GM19043 (cell line): ENCODE results near the gene NAA10.

Source experiments
- ATAC-seq: cut with Tn5 transposase; IDR thresholded peaks from one replicate; pipeline ENCODE4 v1.9.1; 2021; ENCODE audit warnings: low read depth; ENCODE audit not compliant: unreplicated experiment

Gene NAA10

DNA sequence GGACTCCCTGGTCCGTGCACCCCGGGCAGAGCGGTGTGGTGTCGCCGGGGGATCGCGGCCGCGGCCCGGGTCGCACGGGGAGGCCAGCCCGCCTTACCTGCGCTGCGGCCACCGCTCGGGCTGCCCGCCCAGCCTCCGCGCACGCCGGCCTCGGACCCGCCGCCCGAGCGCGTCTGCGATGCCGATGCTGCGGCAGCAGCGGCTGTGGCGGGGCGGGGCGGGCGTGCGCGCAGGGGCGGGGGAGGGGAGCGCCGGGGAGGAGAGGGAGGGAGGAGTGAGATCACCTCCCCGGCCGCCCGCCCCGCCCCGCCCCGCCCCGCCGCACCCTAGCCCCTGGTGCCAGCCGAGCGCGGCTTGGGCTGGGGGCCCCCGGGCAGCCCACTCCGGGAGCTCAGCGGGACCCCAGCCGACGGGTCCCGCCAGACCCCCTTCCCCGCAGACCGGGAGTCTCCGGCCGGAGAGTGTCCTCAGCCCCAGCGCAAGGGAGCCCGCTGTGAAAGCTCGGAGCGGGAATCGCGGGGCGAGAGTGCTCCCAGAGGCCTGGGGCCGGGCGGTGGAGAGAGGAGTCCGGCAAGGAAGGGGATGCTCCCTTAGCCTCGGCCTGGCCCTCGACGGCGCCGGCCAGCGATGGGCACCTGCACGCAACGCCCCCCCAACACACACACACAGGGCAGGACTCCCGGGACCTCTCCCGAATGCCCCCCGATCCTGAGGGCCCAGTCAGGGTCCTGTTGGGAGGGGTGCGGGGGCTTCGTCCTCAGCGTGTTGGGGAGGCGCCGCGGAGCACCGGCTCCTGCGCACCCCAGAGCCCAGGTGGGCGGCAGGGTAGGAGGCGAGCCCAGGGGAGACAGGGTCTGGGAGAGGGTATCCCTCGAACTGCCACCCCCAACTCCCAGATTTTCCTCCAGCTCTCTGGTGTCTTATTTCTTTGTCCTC is 48.6 kb downstream of the NAA10 start, which contains the start of gene L1CAM:
TSS of gene L1CAM (minus strand) at position 206 of the 936 bp plus-strand sequence. CDS start 10,337 bp downstream, outside the sequence.
- no peak for ATAC-seq

DNA sequence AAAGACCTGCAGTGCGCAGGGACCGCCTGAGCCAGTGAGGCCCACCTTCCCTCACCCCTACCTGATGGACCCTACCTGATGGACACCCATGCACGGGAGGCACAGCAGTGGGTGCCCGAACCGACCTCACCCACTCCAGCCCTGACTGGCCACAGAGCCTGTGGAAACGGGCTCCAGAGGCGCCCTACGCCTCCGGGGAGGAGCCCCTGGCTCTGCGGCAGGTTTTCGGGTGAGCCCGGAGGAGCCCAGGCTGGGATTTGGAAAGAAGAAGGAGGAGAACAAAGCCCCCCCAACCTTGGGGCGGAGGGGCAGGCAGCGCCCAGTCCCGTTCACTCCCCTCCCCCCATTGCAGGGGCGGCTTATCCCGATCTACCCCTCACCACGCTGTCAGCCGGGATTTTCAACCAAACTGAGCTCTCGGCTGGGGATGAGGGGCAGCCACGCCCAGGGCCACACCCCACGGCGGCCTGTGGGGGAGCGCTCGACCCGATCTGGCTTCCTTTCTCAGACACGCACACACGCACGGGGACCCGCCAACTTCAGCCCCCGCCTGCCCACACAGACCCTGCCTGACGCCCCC is 49.5 kb downstream of the NAA10 start:
- ATAC-seq = no peak

DNA sequence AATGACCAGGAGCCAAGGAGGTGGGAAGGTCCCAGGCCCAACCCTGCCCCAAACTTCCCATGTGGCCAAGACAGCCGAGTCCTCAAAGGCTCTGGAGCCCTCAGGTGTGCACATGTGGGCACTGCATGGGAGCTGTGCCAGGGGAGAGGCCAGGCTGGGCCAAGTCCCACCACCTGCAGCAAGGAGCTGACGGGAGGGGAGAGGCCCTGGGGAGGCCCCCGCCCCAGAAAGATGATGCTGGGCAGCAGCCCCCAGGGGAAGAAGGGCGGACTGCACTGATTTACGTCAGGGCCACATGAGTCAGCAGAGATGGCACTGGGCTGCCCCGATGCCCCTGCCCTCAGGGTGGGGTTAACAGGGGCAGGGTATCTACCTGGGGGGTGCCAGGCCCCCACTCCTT is 50.2 kb downstream of the NAA10 start:
- ATAC-seq = no peak

DNA sequence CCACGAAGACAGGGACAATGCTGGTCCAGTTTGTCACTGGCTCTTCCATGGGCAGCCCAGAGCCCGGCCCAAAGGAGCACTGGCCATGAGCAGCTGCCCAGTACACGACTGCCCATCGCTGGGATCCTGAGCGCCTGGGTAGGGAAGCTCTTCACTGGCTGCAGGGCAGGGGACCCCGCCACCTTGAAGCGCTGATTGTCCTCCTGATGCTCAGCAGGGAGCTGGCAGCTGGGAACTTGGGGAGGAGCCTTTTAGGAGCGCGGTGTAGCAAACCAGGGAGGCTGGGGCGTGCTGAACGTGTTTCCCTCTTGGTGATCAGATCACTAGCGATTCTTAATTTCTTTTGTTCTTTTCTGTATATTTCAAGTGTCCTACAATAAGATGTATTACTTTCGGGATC is 50.7 kb downstream of the NAA10 start:
- ATAC-seq = no peak

DNA sequence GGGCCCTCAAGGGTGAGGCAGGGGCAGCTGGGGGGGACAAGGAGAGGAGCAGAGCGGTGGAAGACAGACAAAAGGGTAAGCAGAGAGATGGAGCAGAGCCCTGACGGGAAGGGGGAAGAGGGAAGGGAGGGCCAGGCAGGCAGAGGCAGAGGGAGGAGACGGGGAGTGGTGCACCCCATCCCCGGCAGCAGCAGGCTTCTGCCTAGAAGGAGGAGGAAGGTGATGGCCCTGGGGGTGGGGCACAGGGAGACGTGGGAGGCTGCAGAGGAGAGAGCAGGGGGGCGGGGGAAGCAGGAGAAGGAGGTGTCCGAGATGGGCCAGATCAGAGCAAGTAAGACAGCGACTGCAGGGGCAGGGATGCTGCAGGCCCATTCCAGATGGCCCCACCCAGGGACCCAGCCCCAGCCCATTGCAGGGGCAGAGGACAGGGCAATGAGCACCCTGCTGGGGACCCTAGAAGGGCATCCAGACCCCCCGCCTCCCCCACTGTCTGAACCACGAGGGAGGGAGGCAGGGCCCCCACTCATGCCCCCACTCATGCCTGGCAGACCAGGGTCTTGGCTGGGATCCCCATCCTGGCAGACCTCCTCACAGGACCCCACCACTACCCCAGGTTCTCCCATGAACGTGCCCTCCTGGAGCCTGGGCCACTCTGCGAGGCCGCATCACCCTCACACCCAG is 51.5 kb downstream of the NAA10 start:
- no peak for ATAC-seq

DNA sequence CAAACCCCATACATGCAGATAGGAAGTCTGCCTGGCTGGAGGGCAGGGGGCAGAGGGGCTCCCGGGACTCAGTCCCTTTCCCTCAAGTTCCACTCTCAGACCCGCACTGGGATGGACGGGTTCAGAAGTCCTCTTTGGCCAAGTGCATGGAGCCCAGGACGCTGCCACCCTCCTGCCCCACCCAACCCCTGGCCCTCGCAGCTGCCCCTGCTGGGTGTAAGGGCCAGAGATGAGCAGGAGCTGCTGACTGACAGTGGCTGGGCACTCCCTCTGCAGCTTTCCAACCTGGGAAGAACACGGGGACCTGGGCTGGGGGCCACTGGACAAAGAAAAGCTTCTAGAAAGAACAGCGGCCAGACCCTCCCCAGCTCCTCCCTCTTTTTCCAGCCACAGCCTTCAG is 52.3 kb downstream of the NAA10 start:
- ATAC-seq = no peak

DNA sequence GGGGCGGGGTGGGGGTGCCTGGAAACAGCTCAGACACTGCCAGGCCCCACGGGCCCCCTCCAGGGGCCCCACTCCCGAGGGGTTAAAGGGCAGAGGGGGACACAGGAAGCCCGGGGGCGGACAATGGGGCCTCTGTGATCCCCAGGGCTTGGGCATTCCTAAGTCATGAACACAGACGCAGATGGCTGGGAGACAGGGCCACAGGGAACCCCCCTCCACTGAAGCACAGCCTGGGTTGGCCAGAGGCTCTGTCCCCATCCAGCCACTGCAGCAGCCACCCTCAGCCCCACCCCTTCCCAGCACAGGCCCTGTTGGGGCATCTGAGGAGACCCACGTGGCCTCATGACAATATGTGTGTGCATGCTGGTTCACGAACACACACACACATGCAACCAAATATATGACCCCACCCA is 52.7 kb downstream of the NAA10 start:
- ATAC-seq = no peak

DNA sequence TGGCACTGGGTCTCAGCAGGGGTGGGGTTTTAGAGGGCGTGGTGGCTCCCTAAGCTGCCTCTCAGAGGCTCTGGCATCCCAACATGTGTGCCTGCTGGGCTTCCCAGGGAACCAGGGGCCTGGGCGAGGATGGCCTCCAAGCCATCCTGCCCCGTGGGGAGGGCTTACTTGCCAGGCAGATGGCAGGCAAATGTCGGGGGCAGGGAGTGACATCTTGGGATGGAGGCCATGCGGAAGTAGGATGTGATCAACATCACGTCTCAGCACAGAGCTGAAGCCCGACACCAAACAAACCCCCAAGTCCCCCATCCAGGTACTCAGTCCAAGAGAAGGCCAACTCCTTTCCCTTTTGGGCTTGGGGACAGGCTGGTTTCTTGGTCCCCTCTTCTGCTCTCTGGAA is 53.6 kb downstream of the NAA10 start:
- no peak for ATAC-seq

DNA sequence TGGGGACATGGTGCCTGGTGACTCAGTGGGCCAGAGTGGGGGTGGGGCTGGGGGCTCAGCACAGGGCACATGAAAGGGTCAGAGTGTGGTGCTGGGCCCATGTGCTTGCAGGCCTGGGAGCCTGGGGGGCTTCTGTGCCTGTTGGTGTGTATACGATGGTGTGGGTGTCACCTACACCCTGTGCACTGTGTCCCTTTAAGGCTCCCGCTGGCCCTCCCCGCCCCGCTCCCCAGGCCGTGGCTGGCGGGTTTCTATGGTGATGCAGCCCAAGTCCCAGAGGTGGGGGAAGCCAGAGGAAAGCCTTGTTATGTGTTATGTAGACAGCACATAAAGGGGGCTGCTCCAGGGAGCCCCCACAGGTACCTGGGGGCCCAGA is 54.4 kb downstream of the NAA10 start:
- ATAC-seq = no peak

DNA sequence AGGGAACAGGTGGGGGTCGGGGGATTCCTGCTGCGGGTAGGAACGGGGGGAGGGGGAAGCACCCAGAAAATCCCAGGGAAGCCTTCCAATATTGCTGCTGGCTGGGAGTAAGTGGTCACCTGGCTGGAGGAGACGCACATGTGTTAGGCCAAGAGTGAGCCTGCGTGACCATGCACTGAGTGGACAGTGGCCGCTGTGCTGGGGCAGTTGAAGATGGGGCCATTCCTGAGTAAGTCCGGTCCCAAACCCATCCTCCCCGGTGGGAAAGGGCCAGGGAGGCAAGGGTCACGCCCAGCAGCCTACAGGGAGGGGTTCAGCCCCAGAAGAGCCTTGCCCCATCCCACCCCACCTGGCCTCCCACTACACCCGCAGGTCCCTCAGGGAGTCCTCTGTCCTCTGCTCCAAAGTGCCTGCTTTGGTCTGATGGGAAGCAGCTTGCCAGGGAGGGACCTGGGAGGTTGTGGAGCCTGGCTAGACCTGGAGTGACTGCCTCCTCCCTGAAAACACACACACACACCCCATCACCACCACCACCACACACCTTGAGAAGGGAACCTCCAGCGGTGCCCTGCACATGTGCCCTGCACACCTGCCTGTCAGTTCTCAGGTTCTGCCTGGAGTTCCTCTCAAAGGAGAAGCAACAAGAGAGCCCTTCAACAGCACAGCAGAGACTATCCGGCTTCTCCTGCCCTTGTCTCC is 54.9 kb downstream of the NAA10 start:
- no peak for ATAC-seq
